ENCODE data around the gene RASAL3. TPM values are rescaled to one million over a fixed set of nuclear protein-coding genes. Genes with fewer than 3 reads are reported as not detected.
A peak's percentile ranks its signal among the peaks of the same experiment; 100 is the strongest.

RASAL3 gene
- total and polyA plus RNA-seq, 8 donors = 2.0 to 27.1 (median 2.7) TPM

GRCh38 chr19:15448778-15449619 is 15.3 kb downstream of the RASAL3 start:
- Histone ChIP-seq H3K4me3 (peak overlapping the region; percentile 54 to 60), H3K4me1 (peaks cover 6% of the 10 kb centered on the region in 2 donors), H3K9me3 (no peaks in the 10 kb centered on the region), H3K36me3 (peaks cover 0 to 16% of the 10 kb centered on the region in 2 donors), H3K27ac (peak overlapping the region in 1 of 2 donors; percentile 84), H3K27me3 (no peaks in the 10 kb centered on the region)
- intact Hi-C loops (cut with DNase I) = no loop called here
- TF ChIP-seq CTCF (IDR thresholded peaks at IDR 0.05) = no peak
- DNase-seq (peak in 1 of 4 donors; percentile 81), ATAC-seq (no peak)

- Histone ChIP-seq H3K27ac (no peak overlapping the region), H3K27me3 (no peaks in the 10 kb centered on the region), H3K4me1 (peaks cover 6% of the 10 kb centered on the region in 2 donors), H3K36me3 (peaks cover 0 to 8% of the 10 kb centered on the region in 2 donors), H3K9me3 (no peaks in the 10 kb centered on the region), H3K4me3 (no peak overlapping the region)
- no peak for TF ChIP-seq CTCF (IDR thresholded peaks at IDR 0.05)
- ATAC-seq (no peak), DNase-seq (peak in 1 of 4 donors; percentile 76)
- intact Hi-C loops (cut with DNase I) = no loop called here
Observed at GRCh38 chr19:15448044-15448777, 16.1 kb downstream of the RASAL3 start.

- ATAC-seq = no peak
- peak in 1 of 4 donors; percentile 13 for DNase-seq
- Histone ChIP-seq H3K27ac (no peak overlapping the region), H3K4me1 (peaks cover 0 to 6% of the 10 kb centered on the region in 2 donors), H3K4me3 (no peak overlapping the region), H3K36me3 (no peaks in the 10 kb centered on the region), H3K27me3 (no peaks in the 10 kb centered on the region), H3K9me3 (no peaks in the 10 kb centered on the region)
- TF ChIP-seq CTCF (IDR thresholded peaks at IDR 0.05) = no peak
- intact Hi-C loops (cut with DNase I) = no loop called here
Observed at GRCh38 chr19:15447057-15447456, 17.3 kb downstream of the RASAL3 start.

- ATAC-seq (no peak), DNase-seq (peak in 1 of 4 donors; percentile 46)
- Histone ChIP-seq H3K27ac (no peak overlapping the region), H3K36me3 (no peaks in the 10 kb centered on the region), H3K9me3 (no peaks in the 10 kb centered on the region), H3K27me3 (no peaks in the 10 kb centered on the region), H3K4me1 (peaks cover 0 to 6% of the 10 kb centered on the region in 2 donors), H3K4me3 (no peak overlapping the region)
- TF ChIP-seq CTCF (IDR thresholded peaks at IDR 0.05) = no peak
- intact Hi-C loops (cut with DNase I) = no loop called here
Observed at GRCh38 chr19:15445807-15446376, 18.5 kb downstream of the RASAL3 start.

GRCh38 chr19:15445227-15445605 is 19.1 kb downstream of the RASAL3 start:
- no peak for TF ChIP-seq CTCF (IDR thresholded peaks at IDR 0.05)
- DNase-seq (peak in 1 of 4 donors; percentile 39), ATAC-seq (no peak)
- H3K27me3 ChIP-seq = no peaks in the 10 kb centered on the region
- H3K4me1 ChIP-seq = peaks cover 0 to 6% of the 10 kb centered on the region in 2 donors
- no peak overlapping the region for H3K27ac ChIP-seq
- no peaks in the 10 kb centered on the region for H3K36me3 ChIP-seq
- H3K4me3 ChIP-seq = no peak overlapping the region
- H3K9me3 ChIP-seq = no peaks in the 10 kb centered on the region
- intact Hi-C loops (cut with DNase I) = no loop called here
